ENCODE results near the gene VPS4A.
A peak's percentile ranks its signal among the peaks of the same experiment; 100 is the strongest.

VPS4A gene

GRCh38 chr16:69326172-69326873 is 15.2 kb downstream of the VPS4A start:
- no peak for TF ChIP-seq CTCF (conservative IDR thresholded peaks at IDR 0.05; ENCODE audit: low read depth, low read length)
- no peak overlapping the region for H3K4me3 ChIP-seq (ENCODE audit: low read length)
- no peak for DNase-seq (ENCODE audit: low read depth)

GRCh38 chr16:69327585-69328310 is 16.6 kb downstream of the VPS4A start:
- no peak for TF ChIP-seq CTCF (conservative IDR thresholded peaks at IDR 0.05; ENCODE audit: low read depth, low read length)
- no peak overlapping the region for H3K4me3 ChIP-seq (ENCODE audit: low read length)
- DNase-seq (ENCODE audit: low read depth): no peak

GRCh38 chr16:69328854-69329316 is 17.7 kb downstream of the VPS4A start:
- DNase-seq (ENCODE audit: low read depth): no peak
- peak overlapping the region; percentile 69 for H3K4me3 ChIP-seq (ENCODE audit: low read length)
- TF ChIP-seq CTCF (conservative IDR thresholded peaks at IDR 0.05; ENCODE audit: low read depth, low read length): no peak

- no peak for TF ChIP-seq CTCF (conservative IDR thresholded peaks at IDR 0.05; ENCODE audit: low read depth, low read length)
- DNase-seq (ENCODE audit: low read depth): no peak
Measured at GRCh38 chr16:69329369-69330285, 18.5 kb downstream of the VPS4A start.

GRCh38 chr16:69330286-69331109 is 19.3 kb downstream of the VPS4A start, which contains the start of gene PDF:
PDF (minus strand) TSS chr16:69330588; CDS start chr16:69330570, 18 bp downstream.
- H3K4me3 ChIP-seq (ENCODE audit: low read length): peak within 1 kb of the TSS; percentile 69
- DNase-seq (ENCODE audit: low read depth): peak; percentile 71
- TF ChIP-seq CTCF (conservative IDR thresholded peaks at IDR 0.05; ENCODE audit: low read depth, low read length): no peak

More at GRCh38 chr16:69329369-69330285, 18.5 kb downstream of the VPS4A start:
- peak overlapping the region; percentile 69 for H3K4me3 ChIP-seq (ENCODE audit: low read length)

- no peak for TF ChIP-seq CTCF (conservative IDR thresholded peaks at IDR 0.05; ENCODE audit: low read depth, low read length)
- no peak overlapping the region for H3K4me3 ChIP-seq (ENCODE audit: low read length)
- no peak for DNase-seq (ENCODE audit: low read depth)
Measured at GRCh38 chr16:69334696-69335095, 23.5 kb downstream of the VPS4A start.

All from retinal pigment epithelial cell (primary cell).